D721Med (cell line): ENCODE data around the gene SLC22A1.

Experiments used
- DNase-seq: peaks from one replicate; pipeline ENCODE4 v3.0.0; 2011; ENCODE audit warnings: low spot score; ENCODE audit not compliant: insufficient read length
- FAIRE-seq: peaks from 2 replicates; lab custom pipeline; 2011; peaks lifted over from hg19 to GRCh38; lab: Jason Lieb, UNC
- CTCF ChIP-seq: IDR thresholded peaks from 2 replicates; pipeline ENCODE4 v1.5.1; 2012; ENCODE audit warnings: mild to moderate bottlenecking, control low read depth; ENCODE audit not compliant: insufficient read depth; ENCODE audit errors: missing control alignments

Gene SLC22A1

DNA sequence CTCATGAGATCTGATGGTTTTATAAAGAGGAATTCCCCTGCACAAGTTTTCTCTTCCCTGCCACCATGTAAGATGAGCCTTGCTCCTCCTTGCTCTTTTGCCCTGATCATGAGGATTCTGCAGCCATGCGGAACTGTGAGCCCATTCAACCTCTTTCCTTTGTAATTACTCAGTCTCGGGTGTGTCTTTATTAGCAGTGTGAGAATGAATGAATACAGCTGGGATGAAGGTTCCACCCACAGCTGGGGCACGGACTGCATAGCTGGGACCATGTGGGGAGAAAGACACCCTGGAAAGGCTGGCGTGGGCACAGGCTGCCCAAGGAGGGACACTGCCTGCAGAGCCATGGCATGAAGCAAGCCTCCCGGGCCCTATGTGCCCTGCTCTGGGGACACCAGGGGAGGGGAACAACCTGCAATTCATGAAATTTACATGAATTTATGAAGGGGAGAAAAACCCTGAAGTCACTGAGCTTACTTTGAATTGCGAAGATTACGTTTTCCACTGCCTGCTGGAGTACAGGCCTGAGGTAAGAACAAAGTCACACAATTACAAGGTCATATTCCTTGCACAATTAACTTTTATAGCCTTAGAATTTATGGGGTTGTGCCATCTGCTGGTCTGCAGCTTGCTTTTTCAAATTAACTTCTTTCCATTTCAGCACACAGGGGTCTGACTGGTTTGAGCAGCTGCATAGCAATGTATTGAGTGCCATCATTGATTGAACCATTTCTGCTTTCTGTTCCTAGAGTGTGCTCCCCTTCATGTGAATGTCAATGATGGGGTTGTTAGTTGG is 46.2 kb downstream of the SLC22A1 start:
- DNase-seq (no peak), FAIRE-seq (no peak)
- no peak for TF ChIP-seq CTCF

DNA sequence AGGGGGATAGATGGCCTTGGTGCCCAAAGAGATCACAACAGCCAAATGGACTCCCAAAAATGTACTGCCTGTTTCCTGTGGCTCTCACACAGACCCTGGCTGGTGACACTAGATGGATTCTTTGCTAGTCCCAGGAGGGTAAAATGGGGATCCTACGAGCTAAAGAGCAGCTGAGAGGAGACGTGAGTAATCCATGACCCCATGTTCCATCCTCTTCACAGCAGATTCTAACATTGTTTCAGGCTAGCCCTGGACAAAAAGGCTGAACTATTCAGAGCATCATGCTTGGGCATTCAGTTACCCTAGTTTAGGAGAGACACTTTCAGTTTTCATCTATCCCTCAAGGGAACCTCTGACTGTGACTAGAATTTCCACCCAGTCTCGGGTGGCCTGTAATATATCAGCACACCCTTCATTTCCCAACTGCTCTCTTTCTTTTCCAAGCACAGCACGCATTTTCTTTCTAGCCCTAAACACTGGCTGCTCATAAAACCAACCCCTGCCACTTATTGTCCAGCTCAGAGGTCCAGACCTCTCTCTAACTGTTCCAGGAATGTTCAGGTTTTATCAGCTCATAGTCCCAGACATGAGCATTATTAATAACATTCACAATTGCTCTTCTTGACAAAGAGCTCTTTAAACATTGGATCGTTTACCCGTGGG is 48.5 kb downstream of the SLC22A1 start:
- FAIRE-seq = no peak
- TF ChIP-seq CTCF = no peak
- no peak for DNase-seq

DNA sequence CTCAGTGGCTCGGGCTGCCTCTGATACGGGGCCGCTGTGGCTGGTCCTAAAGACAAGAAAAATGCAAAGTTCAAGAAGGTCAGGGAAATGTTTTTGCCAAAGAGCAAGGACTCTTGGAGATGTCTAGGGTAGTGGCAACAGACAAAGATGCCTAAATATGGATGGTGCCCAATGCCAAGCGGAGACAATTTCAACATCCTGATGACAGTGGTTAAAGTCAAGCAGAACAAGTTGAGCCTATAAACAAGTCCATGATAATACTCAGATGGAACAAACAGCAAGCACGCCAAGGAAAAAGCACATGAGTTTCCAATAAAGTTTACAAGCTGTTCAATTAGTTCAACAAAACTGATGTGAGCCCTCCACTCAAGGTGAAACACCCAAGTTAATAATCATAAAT is 51.1 kb downstream of the SLC22A1 start:
- no peak for DNase-seq
- no peak for FAIRE-seq
- no peak for TF ChIP-seq CTCF

DNA sequence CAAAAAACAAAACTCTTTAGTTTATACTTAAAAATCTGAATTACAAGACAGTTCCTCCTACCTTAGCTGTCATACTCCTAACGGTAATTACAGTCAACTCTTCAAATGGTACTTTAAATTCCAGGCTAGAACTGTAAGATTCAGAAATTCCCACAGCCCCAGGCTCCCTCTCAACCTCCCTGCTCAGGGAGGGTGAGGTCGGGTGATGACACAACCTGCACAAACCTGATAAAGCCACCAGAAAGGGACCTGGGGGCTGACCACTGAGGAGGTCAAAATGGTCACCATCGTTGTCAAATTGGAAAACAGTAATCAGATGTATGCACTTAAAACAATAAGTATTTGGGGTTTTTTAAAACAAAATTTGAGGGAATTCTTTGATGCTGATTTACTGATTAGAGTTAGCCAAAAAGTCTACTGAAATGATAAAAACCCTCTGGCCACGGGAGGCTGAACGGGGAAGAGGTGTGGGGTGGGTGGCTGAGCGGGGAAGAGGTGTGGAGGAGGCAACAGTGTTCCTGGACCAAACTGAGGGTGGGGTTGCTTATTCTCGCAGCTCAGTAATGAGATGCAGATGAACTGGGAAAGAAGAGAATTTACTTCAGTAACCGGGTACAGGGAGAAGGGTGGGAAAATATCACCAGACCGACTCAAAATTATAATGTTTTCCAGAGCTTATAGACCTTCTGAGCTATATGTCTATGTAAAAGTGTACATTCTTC is 52.4 kb downstream of the SLC22A1 start:
- no peak for FAIRE-seq

GRCh38 chr6:160174681-160175080 is 53.1 kb downstream of the SLC22A1 start:
- no peak for DNase-seq
- FAIRE-seq = no peak
- TF ChIP-seq CTCF = no peak

More for the DNA sequence above, 52.4 kb downstream of the SLC22A1 start:
- DNase-seq = no peak
- TF ChIP-seq CTCF = no peak

DNA sequence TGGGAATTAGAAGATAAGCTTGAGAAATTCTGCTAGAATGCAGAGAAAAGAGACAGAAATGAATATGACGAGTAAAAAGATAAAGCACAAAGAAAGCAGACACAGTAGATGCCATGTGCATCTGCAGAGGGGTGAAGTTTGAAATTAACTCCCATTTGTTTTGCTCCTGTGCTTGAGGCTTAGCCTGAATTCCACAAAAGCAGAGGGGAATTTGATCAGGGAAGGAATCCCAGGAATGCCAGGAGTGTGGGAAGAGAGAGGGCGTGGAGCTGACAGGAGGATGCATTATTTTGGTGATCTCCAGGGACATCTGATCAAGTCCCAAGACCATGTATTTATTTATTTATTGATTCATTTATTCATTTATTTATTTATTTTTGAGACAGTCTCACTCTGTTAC is 55.6 kb downstream of the SLC22A1 start:
- TF ChIP-seq CTCF = no peak
- no peak for DNase-seq
- no peak for FAIRE-seq

GRCh38 chr6:160178271-160178670 is 56.7 kb downstream of the SLC22A1 start:
- TF ChIP-seq CTCF = no peak
- DNase-seq = no peak

More at GRCh38 chr6:160178271-160178670, 56.7 kb downstream of the SLC22A1 start:
- FAIRE-seq = no peak
